Keratinocyte (primary cell): ENCODE results near the gene TPRA1. TPM values are rescaled to one million over a fixed set of nuclear protein-coding genes. Genes with fewer than 3 reads are reported as not detected.

ENCODE experiments used
- DNase-seq: peaks from one replicate; pipeline ENCODE4 v3.0.0-alpha.2; 2011; ENCODE audit warnings: low read depth, missing footprints, low spot score
- FAIRE-seq: peaks from 2 replicates; lab custom pipeline; 2011; peaks lifted over from hg19 to GRCh38; lab: Jason Lieb, UNC
- H2AFZ ChIP-seq: 2 replicates; pipeline ENCODE4 v1.6.0; 2012; ENCODE audit warnings: low read length, control low read depth, inconsistent platforms; ENCODE audit not compliant: control insufficient read depth
- H3K27ac ChIP-seq: 2 replicates; pipeline ENCODE4 v1.5.1; 2011; ENCODE audit warnings: low read length; ENCODE audit not compliant: control insufficient read depth, insufficient read depth
- H3K27me3 ChIP-seq: 3 replicates; pipeline ENCODE4 v1.6.0; 2011; ENCODE audit warnings: low read length; ENCODE audit not compliant: control insufficient read depth, insufficient read depth; ENCODE audit errors: extremely low read depth
- H3K36me3 ChIP-seq, 2 experiments: 2 replicates in 1 of 2; 3 replicates in 1 of 2; pipeline ENCODE4 v1.5.1; 2011; ENCODE audit warnings: low read length in 2 of 2, mild to moderate bottlenecking in 1 of 2; ENCODE audit not compliant: control insufficient read depth in 2 of 2, insufficient read depth in 2 of 2; ENCODE audit errors: extremely low read depth in 1 of 2
- H3K4me1 ChIP-seq: 3 replicates; pipeline ENCODE4 v1.5.1; 2011; ENCODE audit warnings: low read length; ENCODE audit not compliant: control insufficient read depth, insufficient read depth; ENCODE audit errors: extremely low read depth
- H3K4me2 ChIP-seq: 3 replicates; pipeline ENCODE4 v1.6.0; 2011; ENCODE audit warnings: low read depth, low read length; ENCODE audit not compliant: control insufficient read depth, insufficient read depth; ENCODE audit errors: extremely low read depth
- H3K4me3 ChIP-seq, 3 experiments: fragments of 200-600 bp in 1 of 3; sonication (generic) in 1 of 3; 2 replicates in 2 of 3; 3 replicates in 1 of 3; pipeline ENCODE4 v1.5.1; 2011 to 2016; ENCODE audit warnings: low read length in 3 of 3, mild to moderate bottlenecking in 3 of 3, control low read depth in 2 of 3, inconsistent platforms in 1 of 3, low read depth in 1 of 3, mixed read lengths in 1 of 3, mixed run types in 1 of 3, moderate library complexity in 1 of 3; ENCODE audit not compliant: control insufficient read depth in 2 of 3, insufficient read depth in 2 of 3; ENCODE audit errors: extremely low read depth in 1 of 3
- H3K79me2 ChIP-seq: 2 replicates; pipeline ENCODE4 v1.6.0; 2012; ENCODE audit warnings: low read length; ENCODE audit not compliant: control insufficient read depth, insufficient read depth
- H3K9ac ChIP-seq: 3 replicates; pipeline ENCODE4 v1.6.0; 2011; ENCODE audit warnings: low read length; ENCODE audit not compliant: control insufficient read depth, insufficient read depth; ENCODE audit errors: extremely low read depth
- H3K9me1 ChIP-seq: 3 replicates; pipeline ENCODE4 v1.6.0; 2011; ENCODE audit warnings: low read length; ENCODE audit not compliant: control insufficient read depth, insufficient read depth; ENCODE audit errors: extremely low read depth
- H3K9me3 ChIP-seq: 2 replicates; pipeline ENCODE4 v1.5.1; 2012; ENCODE audit warnings: low read depth, low read length; ENCODE audit not compliant: control insufficient read depth
- H4K20me1 ChIP-seq: 3 replicates; pipeline ENCODE4 v1.6.0; 2011; ENCODE audit warnings: low read length; ENCODE audit not compliant: control insufficient read depth, insufficient read depth; ENCODE audit errors: extremely low read depth
- EZH2 ChIP-seq: IDR thresholded peaks from one replicate; pipeline ENCODE4 v1.6.1; 2012; ENCODE audit warnings: inconsistent platforms, mild to moderate bottlenecking, low read length, moderate library complexity
- dilution Hi-C: fragments of 300-500 bp; cut with MboI; formaldehyde crosslinking; loops from one replicate; pipeline ENCODE4 v1.7.0; 2020; ENCODE audit warnings: low sequenced_read_pairs; ENCODE audit not compliant: extremely low pct_ligation_motif_present
- polyA plus RNA-seq, 5 experiments: library from polyadenylated mRNA; depleted of rRNA in 3 of 5; stranded (reverse) in 3 of 5; stranded (forward) in 1 of 5; unstranded in 1 of 5; fragments of >200 nt; gene quantifications; 1 replicate in 1 of 5; 2 replicates in 3 of 5; 3 replicates in 1 of 5; pipeline versions ENCODE4 v1.2.1 to v1.2.3, GENCODE V29; 2011 to 2012; ENCODE audit warnings: missing spikeins in 2 of 5, low read depth in 1 of 5, low replicate concordance in 1 of 5
- TF ChIP-seq, protein P1 (sequence below), 3 experiments: IDR thresholded peaks in 1 of 3; conservative IDR thresholded peaks in 1 of 3; optimal IDR thresholded peaks in 1 of 3; 2 replicates in 2 of 3; 3 replicates in 1 of 3; pipeline versions ENCODE3 to v1.5.1; 2011; ENCODE audit warnings: low read length in 3 of 3, mild to moderate bottlenecking in 3 of 3, moderate library complexity in 2 of 3, control low read depth in 1 of 3, inconsistent platforms in 1 of 3; ENCODE audit not compliant: insufficient read depth in 2 of 3; ENCODE audit errors: extremely low read depth in 1 of 3

Gene TPRA1
- polyA plus RNA-seq, 1 donor (not counting 4 experiments of a cell fraction or from before 2014, with no cell fraction given) = 22.2 TPM

DNA sequence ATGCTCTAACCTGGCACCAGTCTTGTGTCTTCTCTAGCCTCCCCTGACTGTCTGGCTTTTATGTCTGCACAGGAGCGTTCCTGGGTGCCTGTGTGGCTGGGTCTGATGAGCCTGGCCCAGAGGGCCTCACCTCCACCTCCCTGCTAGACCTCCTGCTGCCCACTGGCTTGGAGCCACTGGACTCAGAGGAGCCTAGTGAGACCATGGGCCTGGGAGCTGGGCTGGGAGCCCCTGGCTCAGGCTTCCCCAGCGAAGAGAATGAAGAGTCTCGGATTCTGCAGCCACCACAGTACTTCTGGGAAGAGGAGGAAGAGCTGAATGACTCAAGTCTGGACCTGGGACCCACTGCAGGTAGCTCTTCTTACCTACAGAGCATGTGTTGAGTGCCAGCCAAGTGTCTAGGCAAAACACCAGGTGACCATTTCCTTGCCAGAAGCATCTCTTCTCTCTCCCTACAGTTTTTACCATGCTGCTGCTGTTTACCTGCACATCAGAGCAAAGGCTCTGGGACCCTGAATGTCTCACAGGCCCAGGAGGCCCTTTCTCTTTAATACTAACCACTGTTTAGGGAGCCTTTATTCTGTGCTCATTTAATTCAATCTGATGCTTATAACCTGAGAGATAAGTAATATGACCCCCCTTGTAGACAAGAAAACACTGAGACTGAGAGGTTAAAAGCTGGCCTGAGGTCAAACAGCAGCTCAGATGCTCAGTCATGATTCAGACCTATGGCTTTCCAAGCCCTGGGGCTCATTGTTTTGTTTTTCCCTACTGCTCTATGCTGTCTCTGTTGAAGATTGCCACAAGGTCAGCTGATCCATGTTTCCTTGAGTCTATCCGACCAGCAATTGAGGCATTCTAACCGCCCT is 48.9 kb upstream of the TPRA1 start:
- DNase-seq (no peak), FAIRE-seq (no peak)
- H3K27me3 ChIP-seq = no peaks in the 10 kb centered on the region
- H3K4me1 ChIP-seq = peaks cover 7% of the 10 kb centered on the region
- no peak overlapping the region for H3K4me2 ChIP-seq
- H3K4me3 ChIP-seq = no peak overlapping the region
- H3K9me1 ChIP-seq = no peaks in the 10 kb centered on the region
- no peaks in the 10 kb centered on the region for H3K9me3 ChIP-seq
- no peaks in the 10 kb centered on the region for H3K36me3 ChIP-seq
- TF ChIP-seq EZH2 = no peak
- TF ChIP-seq, protein P1, sequence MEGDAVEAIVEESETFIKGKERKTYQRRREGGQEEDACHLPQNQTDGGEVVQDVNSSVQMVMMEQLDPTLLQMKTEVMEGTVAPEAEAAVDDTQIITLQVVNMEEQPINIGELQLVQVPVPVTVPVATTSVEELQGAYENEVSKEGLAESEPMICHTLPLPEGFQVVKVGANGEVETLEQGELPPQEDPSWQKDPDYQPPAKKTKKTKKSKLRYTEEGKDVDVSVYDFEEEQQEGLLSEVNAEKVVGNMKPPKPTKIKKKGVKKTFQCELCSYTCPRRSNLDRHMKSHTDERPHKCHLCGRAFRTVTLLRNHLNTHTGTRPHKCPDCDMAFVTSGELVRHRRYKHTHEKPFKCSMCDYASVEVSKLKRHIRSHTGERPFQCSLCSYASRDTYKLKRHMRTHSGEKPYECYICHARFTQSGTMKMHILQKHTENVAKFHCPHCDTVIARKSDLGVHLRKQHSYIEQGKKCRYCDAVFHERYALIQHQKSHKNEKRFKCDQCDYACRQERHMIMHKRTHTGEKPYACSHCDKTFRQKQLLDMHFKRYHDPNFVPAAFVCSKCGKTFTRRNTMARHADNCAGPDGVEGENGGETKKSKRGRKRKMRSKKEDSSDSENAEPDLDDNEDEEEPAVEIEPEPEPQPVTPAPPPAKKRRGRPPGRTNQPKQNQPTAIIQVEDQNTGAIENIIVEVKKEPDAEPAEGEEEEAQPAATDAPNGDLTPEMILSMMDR (optimal IDR thresholded peaks at IDR 0.05 in 1 of 3, IDR thresholded peaks at IDR 0.05 in 1 of 3, conservative IDR thresholded peaks at IDR 0.05 in 1 of 3; ENCODE audit: extremely low read depth in 1 of 3, insufficient read depth in 2 of 3, low read length in 3 of 3) = no peak
- no peak overlapping the region for H3K27ac ChIP-seq
- dilution Hi-C loops = no loop called here
- H3K9ac ChIP-seq = no peak overlapping the region
- no peaks in the 10 kb centered on the region for H3K79me2 ChIP-seq
- no peaks in the 10 kb centered on the region for H4K20me1 ChIP-seq
- no peak overlapping the region for H2AFZ ChIP-seq

DNA sequence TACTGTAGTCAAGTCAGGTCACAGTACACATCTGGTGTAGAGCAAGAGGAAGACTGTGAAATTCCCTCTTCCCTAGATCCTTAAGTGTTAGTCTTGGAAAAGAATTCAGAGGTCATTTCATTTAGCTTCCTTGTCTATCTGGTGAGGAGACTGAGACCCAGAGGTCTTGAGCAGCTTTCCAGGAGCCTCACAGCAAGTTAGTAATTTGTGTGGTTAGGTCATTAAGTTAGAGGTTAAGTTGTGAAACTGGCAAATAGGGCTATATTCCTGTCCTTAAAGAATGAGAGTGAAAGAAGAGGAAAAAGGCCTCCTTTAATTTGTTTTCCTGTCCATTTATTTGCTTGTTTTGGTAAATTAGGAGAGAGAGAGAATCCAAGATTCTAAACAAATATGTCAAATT is 47.4 kb upstream of the TPRA1 start:
- dilution Hi-C loops = no loop called here
- H3K27ac ChIP-seq = no peak overlapping the region
- H3K4me1 ChIP-seq = peaks cover 7% of the 10 kb centered on the region
- no peak overlapping the region for H3K4me2 ChIP-seq
- no peaks in the 10 kb centered on the region for H3K9me3 ChIP-seq
- no peaks in the 10 kb centered on the region for H3K9me1 ChIP-seq
- H3K36me3 ChIP-seq = no peaks in the 10 kb centered on the region
- no peaks in the 10 kb centered on the region for H4K20me1 ChIP-seq
- H3K27me3 ChIP-seq = no peaks in the 10 kb centered on the region
- no peak overlapping the region for H2AFZ ChIP-seq
- H3K79me2 ChIP-seq = no peaks in the 10 kb centered on the region
- no peak overlapping the region for H3K9ac ChIP-seq
- no peak for FAIRE-seq
- TF ChIP-seq EZH2 = no peak
- TF ChIP-seq, protein P1 (optimal IDR thresholded peaks at IDR 0.05 in 1 of 3, IDR thresholded peaks at IDR 0.05 in 1 of 3, conservative IDR thresholded peaks at IDR 0.05 in 1 of 3; ENCODE audit: extremely low read depth in 1 of 3, insufficient read depth in 2 of 3, low read length in 3 of 3) = no peak
- no peak for DNase-seq
- no peak overlapping the region for H3K4me3 ChIP-seq
